Thoracic aorta (tissue), 2 donors: ENCODE results near the gene MRPS5. TPM values are rescaled to one million over a fixed set of nuclear protein-coding genes. Genes with fewer than 3 reads are reported as not detected.

ENCODE experiments used
- ATAC-seq: fragments of 150-250 bp; one replicate; pipeline ENCODE4 v1.8.0; 2017; ENCODE audit warnings: low read depth; ENCODE audit not compliant: insufficient number of reproducible peaks, low FRiP score
- DNase-seq: peaks from one replicate; pipeline ENCODE4 v3.0.0-alpha.2; 2020; ENCODE audit warnings: low spot score
- H3K27ac ChIP-seq, 2 donors: fragments of 200-600 bp; sonication (generic); 1 replicate in 1 of 2; 2 replicates in 1 of 2; pipeline ENCODE4 v1.5.1; 2016; ENCODE audit warnings: mild to moderate bottlenecking in 2 of 2, moderate library complexity in 2 of 2
- H3K27me3 ChIP-seq: fragments of 200-600 bp; sonication (generic); replicated peaks from 2 replicates; pipeline ENCODE4 v1.6.0; 2016; ENCODE audit warnings: mild to moderate bottlenecking; ENCODE audit not compliant: insufficient read depth
- H3K36me3 ChIP-seq: fragments of 200-600 bp; sonication (generic); one replicate; pipeline ENCODE4 v1.5.1; 2016
- H3K4me1 ChIP-seq, 2 donors: fragments of 200-600 bp; sonication (generic); 1 replicate in 1 of 2; 2 replicates in 1 of 2; pipeline versions ENCODE4 v1.5.1 to v1.6.0; 2016; ENCODE audit warnings: low read depth in 2 of 2, mild to moderate bottlenecking in 1 of 2; ENCODE audit not compliant: control insufficient read depth in 1 of 2
- H3K4me3 ChIP-seq: fragments of 200-600 bp; sonication (generic); 2 replicates; pipeline ENCODE4 v1.5.1; 2016; ENCODE audit warnings: mild to moderate bottlenecking
- H3K9me3 ChIP-seq: fragments of 200-600 bp; sonication (generic); 2 replicates; pipeline ENCODE4 v1.5.1; 2016
- CTCF ChIP-seq: fragments of 200-600 bp; sonication (generic); IDR thresholded peaks from one replicate; pipeline ENCODE4 v1.5.1; 2019; ENCODE audit warnings: antibody characterized with exemption
- total RNA-seq, 2 donors: library from RNA; depleted of rRNA; stranded (reverse); fragments of >200 nt; gene quantifications; one replicate each; pipeline versions ENCODE4 v1.1.0 to v1.2.3, GENCODE V29; 2016

MRPS5 gene
- total RNA-seq, 2 donors from 2014 or later = 35.3 to 44.8 TPM

GRCh38 chr2:95044601-95045000 lies 77.0 kb downstream of the MRPS5 start:
- Histone ChIP-seq H3K4me3 (no peak overlapping the region), H3K27me3 (no peaks in the 10 kb centered on the region), H3K36me3 (no peaks in the 10 kb centered on the region), H3K4me1 (peaks cover 0 to 8% of the 10 kb centered on the region in 2 donors), H3K9me3 (no peaks in the 10 kb centered on the region), H3K27ac (no peak overlapping the region)
- no peak for TF ChIP-seq CTCF
- DNase-seq (no peak), ATAC-seq (no peak)

DNA sequence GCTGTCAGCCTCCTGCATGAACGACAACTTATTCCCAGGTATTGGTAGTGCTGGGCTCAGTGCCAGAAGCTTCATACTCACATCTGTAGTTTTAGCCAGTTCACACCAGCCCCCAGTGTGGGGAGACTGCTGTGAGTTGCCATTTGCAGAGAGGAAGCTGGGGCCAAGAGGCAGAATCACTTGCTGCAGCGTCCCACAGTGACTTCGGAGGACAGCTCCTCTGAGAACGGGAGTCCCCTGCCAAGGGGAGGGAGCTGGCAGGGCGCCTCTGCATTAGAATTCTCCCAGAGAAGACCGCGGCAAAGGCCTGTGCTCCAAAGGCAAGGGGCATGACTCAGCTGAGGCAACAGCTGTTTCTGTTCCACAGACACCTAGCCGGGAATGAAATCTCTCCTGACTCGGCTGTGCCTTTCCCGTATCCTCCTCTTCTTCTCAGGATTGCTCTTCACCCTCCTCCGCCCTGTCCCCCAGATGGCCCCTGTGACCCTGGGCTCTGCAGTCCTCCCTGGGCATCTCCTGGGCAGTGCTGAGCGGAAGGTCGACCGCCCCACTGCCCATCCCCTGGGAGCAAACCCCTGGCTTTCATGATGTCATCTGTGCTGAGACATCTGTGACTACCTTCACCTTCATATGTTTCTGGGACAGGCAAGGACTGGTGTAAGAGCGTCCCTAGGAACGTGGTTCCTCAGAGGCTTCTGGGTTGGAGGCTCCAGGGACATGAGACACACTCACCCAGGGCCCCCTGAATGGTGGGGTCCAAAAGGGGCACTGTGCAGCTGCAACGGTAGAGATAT lies 78.1 kb downstream of the MRPS5 start:
- H3K36me3 ChIP-seq = no peaks in the 10 kb centered on the region
- peaks cover 0 to 8% of the 10 kb centered on the region in 2 donors for H3K4me1 ChIP-seq
- H3K27me3 ChIP-seq = no peaks in the 10 kb centered on the region
- ATAC-seq (no peak), DNase-seq (no peak)
- TF ChIP-seq CTCF = no peak
- no peak overlapping the region for H3K27ac ChIP-seq
- no peaks in the 10 kb centered on the region for H3K9me3 ChIP-seq
- H3K4me3 ChIP-seq = no peak overlapping the region

DNA sequence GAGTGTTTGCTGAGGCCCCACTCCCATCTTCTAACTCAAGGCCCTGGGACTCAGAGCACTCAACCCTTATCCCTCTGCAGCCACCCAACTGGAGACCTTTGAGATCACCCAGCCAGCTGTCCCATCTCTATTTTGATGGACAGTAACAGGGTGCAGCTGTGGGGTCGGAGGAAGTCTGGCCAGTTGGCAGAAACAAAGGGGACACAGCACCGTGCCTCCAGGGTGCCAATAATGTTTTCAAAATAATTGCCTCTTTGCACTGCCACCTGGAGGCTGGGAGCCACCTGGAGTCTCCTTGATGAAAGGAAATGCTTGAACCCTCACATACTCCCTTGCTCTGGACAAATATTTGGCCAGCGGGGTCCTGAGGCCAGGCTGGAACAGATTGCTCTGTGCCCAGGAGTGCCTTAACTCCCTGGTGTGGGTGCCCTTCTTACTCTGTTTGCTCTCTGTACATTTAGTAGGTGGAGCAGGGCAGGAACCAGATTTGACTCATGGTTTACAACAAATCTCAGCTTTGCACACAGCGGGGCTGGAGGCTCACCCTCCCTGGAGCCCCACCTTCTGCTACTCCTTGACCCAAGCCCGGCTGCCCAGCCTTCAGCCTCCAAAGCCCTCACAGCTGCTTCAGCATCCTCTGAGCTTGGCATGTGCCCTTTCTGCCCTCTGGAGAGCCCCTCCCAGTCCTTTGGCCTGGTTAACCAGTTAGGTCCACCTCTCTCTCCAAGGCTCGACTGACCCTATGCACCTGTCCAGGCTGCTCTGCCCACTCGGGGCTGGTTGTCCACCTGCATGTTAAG lies 78.9 kb downstream of the MRPS5 start:
- Histone ChIP-seq H3K36me3 (no peaks in the 10 kb centered on the region), H3K27ac (no peak overlapping the region), H3K9me3 (no peaks in the 10 kb centered on the region), H3K27me3 (no peaks in the 10 kb centered on the region), H3K4me3 (no peak overlapping the region), H3K4me1 (peaks cover 0 to 8% of the 10 kb centered on the region in 2 donors)
- ATAC-seq (no peak), DNase-seq (no peak)
- TF ChIP-seq CTCF = no peak

- Histone ChIP-seq H3K9me3 (no peaks in the 10 kb centered on the region), H3K36me3 (no peaks in the 10 kb centered on the region), H3K4me1 (peaks cover 0 to 8% of the 10 kb centered on the region in 2 donors), H3K4me3 (no peak overlapping the region), H3K27ac (no peak overlapping the region), H3K27me3 (no peaks in the 10 kb centered on the region)
- no peak for TF ChIP-seq CTCF
- no peak for DNase-seq
- ATAC-seq = no peak
Measured at GRCh38 chr2:95041824-95042442, 79.7 kb downstream of the MRPS5 start.
